GM23338 (cell line): ENCODE results near the gene PLCG2.

ENCODE experiments used
- CREB1 ChIP-seq: fragments of 250-450 bp; sonication (Bioruptor Pico); IDR thresholded peaks from 2 replicates; pipeline ENCODE4 v1.5.0; 2020; ENCODE audit warnings: low read depth, mild to moderate bottlenecking, moderate library complexity
- CTCF ChIP-seq, 2 experiments: fragments of 200-600 bp in 1 of 2; sonication (generic) in 1 of 2; conservative IDR thresholded peaks; 2 replicates each; pipeline versions ENCODE4 v1.5.1 to v1.6.1; 2016 to 2017; ENCODE audit warnings: antibody characterized with exemption in 2 of 2, low read depth in 2 of 2, mild to moderate bottlenecking in 2 of 2, moderate library complexity in 1 of 2
- EZH2 ChIP-seq: fragments of 200-600 bp; sonication (generic); IDR thresholded peaks from one replicate; pipeline ENCODE4 v1.8.0; 2017; ENCODE audit warnings: antibody characterized with exemption, mild to moderate bottlenecking, low read depth; ENCODE audit not compliant: unreplicated experiment
- EZH2phosphoT487 ChIP-seq: fragments of 200-600 bp; sonication (generic); IDR thresholded peaks from one replicate; pipeline ENCODE4 v1.8.1; 2018; ENCODE audit warnings: antibody characterized with exemption; ENCODE audit not compliant: unreplicated experiment
- POLR2AphosphoS5 ChIP-seq: IDR thresholded peaks from 2 replicates; pipeline ENCODE4 v1.6.1; 2016; ENCODE audit warnings: antibody characterized with exemption, low read depth
- TF ChIP-seq, protein P1 (sequence below): IDR thresholded peaks from 2 replicates; pipeline ENCODE4 v1.6.1; 2016; ENCODE audit warnings: antibody characterized with exemption
- TF ChIP-seq, protein P2 (sequence below): IDR thresholded peaks from one replicate; pipeline ENCODE4 v1.6.1; 2018; ENCODE audit warnings: antibody characterized with exemption; ENCODE audit not compliant: unreplicated experiment

DNA sequence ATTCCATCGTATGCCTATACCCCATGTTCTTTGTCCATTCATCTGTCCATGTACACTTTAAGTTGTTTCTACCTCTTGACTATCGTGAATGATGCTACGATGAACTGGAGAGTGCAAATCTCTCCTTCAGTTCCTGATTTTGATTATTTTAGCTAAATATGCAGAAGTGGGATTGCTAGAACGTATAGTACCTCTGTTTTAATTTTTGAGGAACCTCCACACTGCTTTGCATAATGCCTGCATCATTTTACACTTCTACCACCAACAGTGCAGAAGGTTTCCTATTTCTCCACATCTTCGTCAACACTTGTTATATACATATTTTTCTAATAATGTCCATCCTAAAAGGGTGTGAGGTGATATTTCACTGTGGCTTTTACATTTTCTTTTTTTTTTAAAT, 188.3 kb downstream of the PLCG2 start:
- TF ChIP-seq CTCF (conservative IDR thresholded peaks at IDR 0.05; ENCODE audit: low read depth in 2 of 2), result no peak
- TF ChIP-seq, protein P1, sequence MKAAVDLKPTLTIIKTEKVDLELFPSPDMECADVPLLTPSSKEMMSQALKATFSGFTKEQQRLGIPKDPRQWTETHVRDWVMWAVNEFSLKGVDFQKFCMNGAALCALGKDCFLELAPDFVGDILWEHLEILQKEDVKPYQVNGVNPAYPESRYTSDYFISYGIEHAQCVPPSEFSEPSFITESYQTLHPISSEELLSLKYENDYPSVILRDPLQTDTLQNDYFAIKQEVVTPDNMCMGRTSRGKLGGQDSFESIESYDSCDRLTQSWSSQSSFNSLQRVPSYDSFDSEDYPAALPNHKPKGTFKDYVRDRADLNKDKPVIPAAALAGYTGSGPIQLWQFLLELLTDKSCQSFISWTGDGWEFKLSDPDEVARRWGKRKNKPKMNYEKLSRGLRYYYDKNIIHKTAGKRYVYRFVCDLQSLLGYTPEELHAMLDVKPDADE, result no peak
- TF ChIP-seq, protein P2, sequence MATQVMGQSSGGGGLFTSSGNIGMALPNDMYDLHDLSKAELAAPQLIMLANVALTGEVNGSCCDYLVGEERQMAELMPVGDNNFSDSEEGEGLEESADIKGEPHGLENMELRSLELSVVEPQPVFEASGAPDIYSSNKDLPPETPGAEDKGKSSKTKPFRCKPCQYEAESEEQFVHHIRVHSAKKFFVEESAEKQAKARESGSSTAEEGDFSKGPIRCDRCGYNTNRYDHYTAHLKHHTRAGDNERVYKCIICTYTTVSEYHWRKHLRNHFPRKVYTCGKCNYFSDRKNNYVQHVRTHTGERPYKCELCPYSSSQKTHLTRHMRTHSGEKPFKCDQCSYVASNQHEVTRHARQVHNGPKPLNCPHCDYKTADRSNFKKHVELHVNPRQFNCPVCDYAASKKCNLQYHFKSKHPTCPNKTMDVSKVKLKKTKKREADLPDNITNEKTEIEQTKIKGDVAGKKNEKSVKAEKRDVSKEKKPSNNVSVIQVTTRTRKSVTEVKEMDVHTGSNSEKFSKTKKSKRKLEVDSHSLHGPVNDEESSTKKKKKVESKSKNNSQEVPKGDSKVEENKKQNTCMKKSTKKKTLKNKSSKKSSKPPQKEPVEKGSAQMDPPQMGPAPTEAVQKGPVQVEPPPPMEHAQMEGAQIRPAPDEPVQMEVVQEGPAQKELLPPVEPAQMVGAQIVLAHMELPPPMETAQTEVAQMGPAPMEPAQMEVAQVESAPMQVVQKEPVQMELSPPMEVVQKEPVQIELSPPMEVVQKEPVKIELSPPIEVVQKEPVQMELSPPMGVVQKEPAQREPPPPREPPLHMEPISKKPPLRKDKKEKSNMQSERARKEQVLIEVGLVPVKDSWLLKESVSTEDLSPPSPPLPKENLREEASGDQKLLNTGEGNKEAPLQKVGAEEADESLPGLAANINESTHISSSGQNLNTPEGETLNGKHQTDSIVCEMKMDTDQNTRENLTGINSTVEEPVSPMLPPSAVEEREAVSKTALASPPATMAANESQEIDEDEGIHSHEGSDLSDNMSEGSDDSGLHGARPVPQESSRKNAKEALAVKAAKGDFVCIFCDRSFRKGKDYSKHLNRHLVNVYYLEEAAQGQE, result no peak
- TF ChIP-seq POLR2AphosphoS5, result no peak
- TF ChIP-seq EZH2phosphoT487, result no peak
- no peak for TF ChIP-seq EZH2
- TF ChIP-seq CREB1 (CRISPR knock-in tag), result no peak
